ENCODE results near the gene KCNK3. TPM values are rescaled to one million over a fixed set of nuclear protein-coding genes. Genes with fewer than 3 reads are reported as not detected.
"Not testable (repeated sequence)": the region's sequence is repeated elsewhere in the genome, so short reads cannot be mapped to it uniquely, and the experiment has no call there.

KCNK3 gene
- total RNA-seq, 4 donors from 2014 or later, result 0.76 to 1.6 (median 0.94) TPM

DNA sequence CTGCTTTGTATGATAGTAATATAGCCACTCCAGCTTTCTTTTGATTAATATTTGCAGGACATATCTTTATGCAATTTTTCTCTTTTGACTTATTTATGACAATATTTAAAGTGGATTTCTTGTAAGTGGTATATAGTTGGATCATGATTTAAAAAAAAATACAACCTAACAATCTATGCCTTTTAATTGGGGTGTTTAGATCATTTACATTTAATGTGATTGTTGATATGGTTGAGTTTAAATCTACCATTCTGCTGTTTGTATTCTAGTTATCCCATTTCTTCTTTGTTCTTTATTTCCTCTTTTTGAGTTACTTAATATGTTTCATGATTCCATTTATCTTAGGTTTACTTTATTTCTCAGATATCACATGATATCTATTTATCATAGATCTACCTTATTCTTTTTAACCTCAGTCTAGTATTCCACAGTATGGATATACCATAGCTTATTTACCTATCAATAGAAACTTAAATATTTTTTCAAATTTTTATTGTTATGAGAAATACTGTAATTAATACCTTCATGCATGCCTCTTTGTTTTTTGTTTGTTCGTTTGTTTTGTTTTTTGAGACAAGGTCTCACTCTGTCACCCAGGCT lies 32.1 kb upstream of the KCNK3 start:
- no peaks in the 10 kb centered on the region for H3K27me3 ChIP-seq
- no peak overlapping the region for H3K27ac ChIP-seq
- H3K4me3 ChIP-seq, result no peak overlapping the region
- no peaks in the 10 kb centered on the region for H3K4me1 ChIP-seq
- DNase-seq, result no peak
- no peaks in the 10 kb centered on the region for H3K36me3 ChIP-seq
- H3K9me3 ChIP-seq, result no peaks in the 10 kb centered on the region
- TF ChIP-seq POLR2A (IDR thresholded peaks at IDR 0.05), result no peak
- TF ChIP-seq, protein P1, sequence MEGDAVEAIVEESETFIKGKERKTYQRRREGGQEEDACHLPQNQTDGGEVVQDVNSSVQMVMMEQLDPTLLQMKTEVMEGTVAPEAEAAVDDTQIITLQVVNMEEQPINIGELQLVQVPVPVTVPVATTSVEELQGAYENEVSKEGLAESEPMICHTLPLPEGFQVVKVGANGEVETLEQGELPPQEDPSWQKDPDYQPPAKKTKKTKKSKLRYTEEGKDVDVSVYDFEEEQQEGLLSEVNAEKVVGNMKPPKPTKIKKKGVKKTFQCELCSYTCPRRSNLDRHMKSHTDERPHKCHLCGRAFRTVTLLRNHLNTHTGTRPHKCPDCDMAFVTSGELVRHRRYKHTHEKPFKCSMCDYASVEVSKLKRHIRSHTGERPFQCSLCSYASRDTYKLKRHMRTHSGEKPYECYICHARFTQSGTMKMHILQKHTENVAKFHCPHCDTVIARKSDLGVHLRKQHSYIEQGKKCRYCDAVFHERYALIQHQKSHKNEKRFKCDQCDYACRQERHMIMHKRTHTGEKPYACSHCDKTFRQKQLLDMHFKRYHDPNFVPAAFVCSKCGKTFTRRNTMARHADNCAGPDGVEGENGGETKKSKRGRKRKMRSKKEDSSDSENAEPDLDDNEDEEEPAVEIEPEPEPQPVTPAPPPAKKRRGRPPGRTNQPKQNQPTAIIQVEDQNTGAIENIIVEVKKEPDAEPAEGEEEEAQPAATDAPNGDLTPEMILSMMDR (IDR thresholded peaks at IDR 0.05), result no peak

GRCh38 chr2:26665296-26665695 lies 27.2 kb upstream of the KCNK3 start:
- not testable (repeated sequence) for H3K9me3 ChIP-seq, H3K4me1 ChIP-seq, H3K4me3 ChIP-seq, H3K36me3 ChIP-seq, H3K27me3 ChIP-seq, H3K27ac ChIP-seq
- DNase-seq, result peak in 1 of 3 donors; percentile 13

DNA sequence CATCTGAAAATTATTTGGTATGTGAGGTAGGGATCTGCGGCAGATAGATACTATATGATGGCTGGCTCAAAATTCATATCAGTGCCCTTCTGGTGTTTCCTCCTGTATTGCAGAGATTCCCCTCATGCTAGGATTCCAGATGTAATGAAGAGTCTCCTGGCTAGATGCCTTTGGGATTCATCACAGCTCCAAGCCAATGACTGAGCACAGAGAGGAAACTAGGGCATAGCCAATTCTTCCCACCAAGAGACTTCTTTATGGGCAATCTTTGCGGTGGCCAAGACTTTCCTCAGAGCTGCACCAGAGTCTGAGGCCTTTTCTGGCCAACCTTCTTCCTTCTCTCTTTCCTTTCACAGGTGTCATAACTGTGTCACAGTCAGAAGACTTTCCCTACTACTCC lies 25.9 kb upstream of the KCNK3 start:
- no peak overlapping the region for H3K4me3 ChIP-seq
- peak in 1 of 3 donors; percentile 7 for DNase-seq
- H3K36me3 ChIP-seq, result no peaks in the 10 kb centered on the region
- no peaks in the 10 kb centered on the region for H3K4me1 ChIP-seq
- H3K27me3 ChIP-seq, result no peaks in the 10 kb centered on the region
- TF ChIP-seq, protein P1 (IDR thresholded peaks at IDR 0.05), result no peak
- TF ChIP-seq POLR2A (IDR thresholded peaks at IDR 0.05), result no peak
- H3K27ac ChIP-seq, result no peak overlapping the region
- H3K9me3 ChIP-seq, result no peaks in the 10 kb centered on the region

DNA sequence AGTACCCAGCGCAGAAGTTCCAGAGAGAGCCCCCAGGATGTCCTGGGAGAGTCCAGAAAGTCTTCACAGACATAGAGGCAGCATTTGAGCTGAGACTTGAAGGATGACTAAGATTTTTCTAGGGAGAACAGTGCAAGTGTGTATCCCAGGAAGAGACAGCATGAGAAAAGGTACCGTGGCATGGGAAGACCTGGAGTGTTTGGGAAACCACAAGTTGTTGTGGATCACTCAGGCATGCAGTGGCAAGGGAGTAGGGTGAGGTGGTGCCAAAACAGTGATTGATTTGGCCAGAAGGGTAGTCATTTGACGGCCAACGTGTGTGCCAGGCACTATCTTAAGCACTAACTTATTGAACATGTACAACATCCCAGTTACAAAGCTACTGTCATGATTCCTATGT lies 24.5 kb upstream of the KCNK3 start:
- H3K27me3 ChIP-seq, result no peaks in the 10 kb centered on the region
- no peak for TF ChIP-seq POLR2A (IDR thresholded peaks at IDR 0.05)
- TF ChIP-seq, protein P1 (IDR thresholded peaks at IDR 0.05), result no peak
- H3K27ac ChIP-seq, result no peak overlapping the region
- peak in 1 of 3 donors; percentile 8 for DNase-seq
- H3K36me3 ChIP-seq, result no peaks in the 10 kb centered on the region
- H3K4me1 ChIP-seq, result no peaks in the 10 kb centered on the region
- no peaks in the 10 kb centered on the region for H3K9me3 ChIP-seq
- H3K4me3 ChIP-seq, result no peak overlapping the region

- DNase-seq, result peak in 1 of 3 donors; percentile 11
- Histone ChIP-seq H3K4me3 (no peak overlapping the region), H3K4me1 (no peaks in the 10 kb centered on the region), H3K27me3 (no peaks in the 10 kb centered on the region), H3K9me3 (no peaks in the 10 kb centered on the region), H3K36me3 (no peaks in the 10 kb centered on the region), H3K27ac (no peak overlapping the region)
- TF ChIP-seq, protein P1 (IDR thresholded peaks at IDR 0.05), result no peak
- no peak for TF ChIP-seq POLR2A (IDR thresholded peaks at IDR 0.05)
These were observed 23.4 kb upstream of the KCNK3 start for GRCh38 chr2:26668856-26669750.

DNA sequence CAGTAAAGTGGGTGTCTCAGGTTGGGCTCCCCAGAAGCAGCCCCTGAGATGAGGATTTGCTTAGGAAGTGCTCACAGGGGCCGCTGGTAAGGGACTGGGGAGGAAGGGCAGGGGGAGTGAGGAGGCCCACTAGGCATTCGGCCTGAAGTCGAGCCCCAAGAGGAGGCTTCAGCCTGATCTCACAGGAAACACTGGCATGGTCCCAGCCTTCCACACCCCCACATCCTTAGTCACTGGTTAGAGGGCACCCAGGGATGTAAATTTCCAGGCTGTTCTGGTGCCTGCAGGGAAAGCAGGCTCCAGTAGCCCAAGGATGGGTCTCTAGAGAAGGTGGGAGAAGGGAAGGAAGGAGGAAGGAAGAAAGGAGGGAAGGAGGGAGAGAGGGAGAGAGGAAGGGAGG lies 22.4 kb upstream of the KCNK3 start:
- no peak overlapping the region for H3K4me3 ChIP-seq
- H3K4me1 ChIP-seq, result no peaks in the 10 kb centered on the region
- TF ChIP-seq, protein P1 (IDR thresholded peaks at IDR 0.05), result no peak
- no peak for TF ChIP-seq POLR2A (IDR thresholded peaks at IDR 0.05)
- no peaks in the 10 kb centered on the region for H3K9me3 ChIP-seq
- no peaks in the 10 kb centered on the region for H3K27me3 ChIP-seq
- H3K27ac ChIP-seq, result no peak overlapping the region
- no peaks in the 10 kb centered on the region for H3K36me3 ChIP-seq
- peak in 1 of 3 donors; percentile 18 for DNase-seq
